Suprapubic skin (tissue), 4 donors: ENCODE measurements around the gene ANK2. TPM values are rescaled to one million over a fixed set of nuclear protein-coding genes. Genes with fewer than 3 reads are reported as not detected.

ENCODE experiments used
- DNase-seq, 2 donors: peaks; one replicate each; pipeline ENCODE4 v3.0.0-alpha.2; 2019; ENCODE audit warnings: low spot score in 2 of 2
- H3K27ac ChIP-seq: fragments of 200-600 bp; sonication (generic); one replicate; pipeline ENCODE4 v1.5.1; 2019
- H3K27me3 ChIP-seq: fragments of 200-600 bp; sonication (generic); one replicate; pipeline ENCODE4 v1.5.1; 2019
- H3K36me3 ChIP-seq: fragments of 200-600 bp; sonication (generic); one replicate; pipeline ENCODE4 v1.5.1; 2019
- H3K4me1 ChIP-seq: fragments of 200-600 bp; sonication (generic); one replicate; pipeline ENCODE4 v1.5.1; 2019
- H3K4me3 ChIP-seq: fragments of 200-600 bp; sonication (generic); one replicate; pipeline ENCODE4 v1.5.1; 2019; ENCODE audit warnings: mild to moderate bottlenecking
- H3K9me3 ChIP-seq: fragments of 200-600 bp; sonication (generic); one replicate; pipeline ENCODE4 v1.5.1; 2019
- EP300 ChIP-seq: sonication (generic); formaldehyde crosslinking; IDR thresholded peaks from one replicate; pipeline ENCODE4 v1.6.1; 2017; ENCODE audit warnings: antibody characterized with exemption
- POLR2A ChIP-seq, 2 donors: fragments of 450-650 bp; IDR thresholded peaks; one replicate each; pipeline ENCODE4 v1.6.1; 2017; ENCODE audit warnings: antibody characterized with exemption in 2 of 2, mild to moderate bottlenecking in 2 of 2, moderate library complexity in 2 of 2
- POLR2AphosphoS5 ChIP-seq, 3 donors: sonication (generic); formaldehyde crosslinking; IDR thresholded peaks; one replicate each; pipeline ENCODE4 v1.6.1; 2017; ENCODE audit warnings: antibody characterized with exemption in 3 of 3
- WGBS: methylation state at CpG from one replicate; pipeline ENCODE4 v1.1.5; 2018; 5-methylcytosine and 5-hydroxymethylcytosine counted together
- total RNA-seq, 4 donors: library from RNA; depleted of rRNA; stranded (reverse); fragments of >200 nt; gene quantifications; one replicate each; pipeline ENCODE4 v1.1.0, GENCODE V29; 2016
- TF ChIP-seq, protein P1 (sequence below), 2 donors: fragments of 200-600 bp in 1 of 2; fragments of 450-650 bp in 1 of 2; sonication (generic) in 1 of 2; IDR thresholded peaks; one replicate each; pipeline ENCODE4 v1.5.1; 2016 to 2019; ENCODE audit warnings: antibody characterized with exemption in 2 of 2, mild to moderate bottlenecking in 1 of 2, moderate library complexity in 1 of 2

The ANK2 gene
- total RNA-seq, 4 donors from 2014 or later, result 7.7 to 15.2 (median 11.2) TPM

DNA sequence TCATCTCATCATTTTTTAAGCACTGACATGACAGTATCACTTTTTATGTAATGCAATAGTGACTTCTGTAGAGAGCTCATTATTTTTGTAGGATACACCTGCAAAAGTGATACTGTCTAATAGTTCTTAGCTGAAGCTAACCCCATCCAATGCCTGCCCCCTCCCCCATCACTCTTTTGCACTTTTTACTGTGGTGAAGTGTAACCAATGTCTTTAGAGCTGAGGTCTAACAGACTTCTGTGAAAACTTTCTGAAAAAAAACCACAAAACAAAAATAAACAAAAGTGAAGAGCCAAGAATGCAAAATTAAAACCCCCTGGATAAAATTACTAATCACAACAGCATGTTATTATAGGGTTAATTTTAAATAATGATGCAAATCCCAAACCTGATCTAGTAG is 301.1 kb downstream of the ANK2 start:
- H3K27me3 ChIP-seq, result no peaks in the 10 kb centered on the region
- no peaks in the 10 kb centered on the region for H3K9me3 ChIP-seq
- no peak overlapping the region for H3K4me3 ChIP-seq
- no peak overlapping the region for H3K27ac ChIP-seq
- DNase-seq, result no peak
- H3K4me1 ChIP-seq, result no peaks in the 10 kb centered on the region
- no peaks in the 10 kb centered on the region for H3K36me3 ChIP-seq
- TF ChIP-seq POLR2AphosphoS5 (IDR thresholded peaks at IDR 0.05) (no peak), POLR2A (IDR thresholded peaks at IDR 0.05) (no peak)

DNA sequence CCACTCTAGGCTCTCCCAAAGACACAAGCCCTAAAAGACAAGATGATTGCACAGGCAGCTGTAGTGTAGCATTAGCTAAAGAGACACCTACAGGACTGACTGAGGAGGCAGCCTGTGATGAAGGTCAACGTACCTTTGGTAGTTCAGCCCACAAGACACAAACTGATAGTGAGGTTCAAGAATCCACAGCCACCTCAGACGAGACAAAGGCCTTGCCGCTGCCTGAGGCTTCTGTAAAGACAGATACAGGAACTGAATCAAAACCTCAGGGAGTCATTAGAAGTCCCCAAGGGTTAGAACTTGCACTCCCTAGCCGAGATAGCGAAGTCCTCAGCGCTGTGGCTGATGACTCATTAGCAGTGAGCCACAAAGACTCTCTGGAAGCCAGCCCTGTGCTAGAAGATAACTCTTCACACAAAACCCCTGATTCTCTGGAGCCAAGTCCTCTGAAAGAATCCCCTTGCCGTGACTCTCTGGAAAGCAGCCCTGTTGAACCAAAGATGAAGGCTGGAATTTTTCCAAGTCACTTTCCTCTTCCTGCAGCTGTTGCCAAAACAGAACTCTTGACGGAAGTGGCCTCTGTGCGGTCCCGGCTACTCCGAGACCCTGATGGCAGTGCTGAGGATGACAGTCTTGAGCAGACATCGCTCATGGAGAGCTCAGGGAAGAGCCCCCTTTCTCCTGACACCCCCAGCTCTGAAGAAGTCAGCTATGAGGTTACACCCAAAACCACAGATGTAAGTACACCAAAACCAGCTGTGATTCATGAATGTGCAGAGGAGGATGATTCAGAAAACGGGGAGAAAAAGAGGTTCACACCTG is 306.3 kb downstream of the ANK2 start:
- Histone ChIP-seq H3K4me1 (no peaks in the 10 kb centered on the region), H3K27ac (no peak overlapping the region), H3K4me3 (no peak overlapping the region), H3K27me3 (no peaks in the 10 kb centered on the region), H3K36me3 (no peaks in the 10 kb centered on the region), H3K9me3 (no peaks in the 10 kb centered on the region)
- TF ChIP-seq POLR2A (IDR thresholded peaks at IDR 0.05) (no peak), POLR2AphosphoS5 (IDR thresholded peaks at IDR 0.05) (no peak), EP300 (no peak)
- TF ChIP-seq, protein P1, sequence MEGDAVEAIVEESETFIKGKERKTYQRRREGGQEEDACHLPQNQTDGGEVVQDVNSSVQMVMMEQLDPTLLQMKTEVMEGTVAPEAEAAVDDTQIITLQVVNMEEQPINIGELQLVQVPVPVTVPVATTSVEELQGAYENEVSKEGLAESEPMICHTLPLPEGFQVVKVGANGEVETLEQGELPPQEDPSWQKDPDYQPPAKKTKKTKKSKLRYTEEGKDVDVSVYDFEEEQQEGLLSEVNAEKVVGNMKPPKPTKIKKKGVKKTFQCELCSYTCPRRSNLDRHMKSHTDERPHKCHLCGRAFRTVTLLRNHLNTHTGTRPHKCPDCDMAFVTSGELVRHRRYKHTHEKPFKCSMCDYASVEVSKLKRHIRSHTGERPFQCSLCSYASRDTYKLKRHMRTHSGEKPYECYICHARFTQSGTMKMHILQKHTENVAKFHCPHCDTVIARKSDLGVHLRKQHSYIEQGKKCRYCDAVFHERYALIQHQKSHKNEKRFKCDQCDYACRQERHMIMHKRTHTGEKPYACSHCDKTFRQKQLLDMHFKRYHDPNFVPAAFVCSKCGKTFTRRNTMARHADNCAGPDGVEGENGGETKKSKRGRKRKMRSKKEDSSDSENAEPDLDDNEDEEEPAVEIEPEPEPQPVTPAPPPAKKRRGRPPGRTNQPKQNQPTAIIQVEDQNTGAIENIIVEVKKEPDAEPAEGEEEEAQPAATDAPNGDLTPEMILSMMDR (IDR thresholded peaks at IDR 0.05), result no peak
- DNase-seq, result no peak
- WGBS, result 43% methylated on average over 12 of the region's 13 CpGs

DNA sequence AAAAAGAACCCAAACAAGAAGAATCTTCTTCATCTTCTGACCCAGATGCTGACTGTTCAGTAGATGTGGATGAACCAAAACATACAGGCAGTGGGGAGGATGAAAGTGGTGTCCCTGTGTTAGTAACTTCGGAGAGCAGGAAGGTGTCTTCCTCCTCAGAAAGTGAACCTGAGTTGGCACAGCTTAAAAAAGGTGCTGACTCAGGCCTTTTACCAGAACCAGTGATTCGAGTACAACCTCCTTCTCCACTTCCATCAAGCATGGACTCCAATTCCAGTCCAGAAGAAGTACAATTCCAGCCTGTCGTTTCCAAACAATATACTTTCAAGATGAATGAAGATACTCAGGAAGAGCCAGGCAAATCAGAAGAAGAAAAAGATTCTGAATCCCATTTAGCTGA is 307.0 kb downstream of the ANK2 start:
- no peak for TF ChIP-seq POLR2AphosphoS5 (IDR thresholded peaks at IDR 0.05)
- TF ChIP-seq EP300, result no peak
- no peak for TF ChIP-seq POLR2A (IDR thresholded peaks at IDR 0.05)
- TF ChIP-seq, protein P1 (IDR thresholded peaks at IDR 0.05), result no peak
- Histone ChIP-seq H3K36me3 (no peaks in the 10 kb centered on the region), H3K4me3 (no peak overlapping the region), H3K9me3 (no peaks in the 10 kb centered on the region), H3K27ac (no peak overlapping the region), H3K4me1 (no peaks in the 10 kb centered on the region), H3K27me3 (no peaks in the 10 kb centered on the region)
- no peak for DNase-seq
- 89% methylated on average over 3 of the region's 3 CpGs for WGBS

DNA sequence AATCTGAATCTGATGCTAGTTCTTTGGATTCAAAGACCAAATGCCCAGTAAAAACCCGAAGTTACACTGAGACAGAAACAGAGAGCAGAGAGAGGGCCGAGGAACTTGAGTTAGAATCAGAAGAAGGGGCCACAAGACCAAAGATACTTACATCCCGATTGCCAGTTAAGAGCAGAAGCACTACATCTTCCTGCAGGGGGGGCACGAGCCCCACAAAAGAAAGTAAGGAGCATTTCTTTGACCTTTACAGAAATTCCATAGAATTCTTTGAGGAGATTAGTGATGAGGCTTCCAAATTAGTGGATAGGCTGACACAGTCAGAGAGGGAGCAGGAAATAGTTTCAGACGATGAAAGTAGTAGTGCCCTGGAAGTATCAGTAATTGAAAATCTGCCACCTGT is 309.3 kb downstream of the ANK2 start:
- TF ChIP-seq, protein P1 (IDR thresholded peaks at IDR 0.05), result no peak
- TF ChIP-seq POLR2AphosphoS5 (IDR thresholded peaks at IDR 0.05) (no peak), POLR2A (IDR thresholded peaks at IDR 0.05) (no peak), EP300 (no peak)
- H3K36me3 ChIP-seq, result no peaks in the 10 kb centered on the region
- no peak overlapping the region for H3K27ac ChIP-seq
- no peak for DNase-seq
- WGBS, result 84% methylated on average over 5 of the region's 5 CpGs
- H3K9me3 ChIP-seq, result no peaks in the 10 kb centered on the region
- H3K4me3 ChIP-seq, result no peak overlapping the region
- no peaks in the 10 kb centered on the region for H3K27me3 ChIP-seq
- no peaks in the 10 kb centered on the region for H3K4me1 ChIP-seq

DNA sequence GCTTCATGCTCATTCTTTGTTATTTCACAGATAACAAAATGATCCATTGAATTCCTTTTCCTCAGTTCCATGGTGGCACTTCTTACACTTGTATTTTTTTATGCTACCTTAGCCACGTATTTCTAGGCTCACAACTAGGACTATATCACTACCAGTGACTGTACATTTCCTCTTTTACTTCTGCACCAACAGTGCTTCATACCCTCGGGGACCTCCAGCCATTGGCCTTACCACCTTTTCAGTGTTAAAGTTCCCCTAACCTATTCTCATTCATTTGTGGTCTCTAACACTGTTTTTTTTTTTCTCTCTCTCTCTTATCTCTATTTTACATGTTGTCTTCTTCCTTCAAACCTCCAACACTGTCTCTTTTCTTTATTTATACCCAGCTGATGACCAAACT is 315.9 kb downstream of the ANK2 start:
- Histone ChIP-seq H3K36me3 (peaks cover 15% of the 10 kb centered on the region), H3K27ac (no peak overlapping the region), H3K4me3 (no peak overlapping the region), H3K4me1 (no peaks in the 10 kb centered on the region), H3K27me3 (no peaks in the 10 kb centered on the region), H3K9me3 (no peaks in the 10 kb centered on the region)
- no peak for TF ChIP-seq POLR2AphosphoS5 (IDR thresholded peaks at IDR 0.05)
- WGBS, result 73% methylated on average over 2 of the region's 2 CpGs
- no peak for DNase-seq

DNA sequence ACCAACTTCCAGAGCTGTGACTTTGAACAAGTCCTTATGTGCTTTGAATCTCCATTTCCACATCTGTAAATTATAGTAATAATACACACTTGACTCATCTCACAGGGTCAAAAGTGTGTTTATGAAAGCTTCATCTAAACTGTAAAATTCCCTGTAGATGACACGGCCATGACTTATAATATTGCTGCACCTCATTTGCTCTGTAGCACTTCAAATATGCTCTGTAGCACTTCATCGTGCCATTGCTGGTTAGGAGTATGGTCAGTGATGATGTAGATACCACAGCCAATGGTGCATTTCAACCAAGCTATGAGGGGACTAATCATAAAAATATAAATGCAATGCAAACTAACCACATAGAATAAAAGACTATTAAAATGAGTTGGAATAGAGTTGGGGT is 318.6 kb downstream of the ANK2 start:
- Histone ChIP-seq H3K4me3 (no peak overlapping the region), H3K27me3 (no peaks in the 10 kb centered on the region), H3K27ac (no peak overlapping the region), H3K36me3 (peaks cover 15% of the 10 kb centered on the region), H3K9me3 (no peaks in the 10 kb centered on the region), H3K4me1 (no peaks in the 10 kb centered on the region)
- no peak for DNase-seq
- WGBS, result 77% methylated on average over 2 of the region's 2 CpGs
- TF ChIP-seq, protein P1 (IDR thresholded peaks at IDR 0.05), result no peak
- TF ChIP-seq POLR2AphosphoS5 (IDR thresholded peaks at IDR 0.05), result no peak
- TF ChIP-seq POLR2A (IDR thresholded peaks at IDR 0.05), result no peak
- no peak for TF ChIP-seq EP300
